Keratinocyte (primary cell): ENCODE data around the gene SLU7. TPM values are rescaled to one million over a fixed set of nuclear protein-coding genes. Genes with fewer than 3 reads are reported as not detected.

Source experiments
- DNase-seq: peaks from one replicate; pipeline ENCODE4 v3.0.0-alpha.2; 2011; ENCODE audit warnings: low read depth, missing footprints, low spot score
- FAIRE-seq: peaks from 2 replicates; lab custom pipeline; 2011; peaks lifted over from hg19 to GRCh38; lab: Jason Lieb, UNC
- H2AFZ ChIP-seq: 2 replicates; pipeline ENCODE4 v1.6.0; 2012; ENCODE audit warnings: low read length, control low read depth, inconsistent platforms; ENCODE audit not compliant: control insufficient read depth
- H3K27ac ChIP-seq: 2 replicates; pipeline ENCODE4 v1.5.1; 2011; ENCODE audit warnings: low read length; ENCODE audit not compliant: control insufficient read depth, insufficient read depth
- H3K27me3 ChIP-seq: 3 replicates; pipeline ENCODE4 v1.6.0; 2011; ENCODE audit warnings: low read length; ENCODE audit not compliant: control insufficient read depth, insufficient read depth; ENCODE audit errors: extremely low read depth
- H3K36me3 ChIP-seq, 2 experiments: 2 replicates in 1 of 2; 3 replicates in 1 of 2; pipeline ENCODE4 v1.5.1; 2011; ENCODE audit warnings: low read length in 2 of 2, mild to moderate bottlenecking in 1 of 2; ENCODE audit not compliant: control insufficient read depth in 2 of 2, insufficient read depth in 2 of 2; ENCODE audit errors: extremely low read depth in 1 of 2
- H3K4me1 ChIP-seq: 3 replicates; pipeline ENCODE4 v1.5.1; 2011; ENCODE audit warnings: low read length; ENCODE audit not compliant: control insufficient read depth, insufficient read depth; ENCODE audit errors: extremely low read depth
- H3K4me2 ChIP-seq: 3 replicates; pipeline ENCODE4 v1.6.0; 2011; ENCODE audit warnings: low read depth, low read length; ENCODE audit not compliant: control insufficient read depth, insufficient read depth; ENCODE audit errors: extremely low read depth
- H3K4me3 ChIP-seq, 3 experiments: fragments of 200-600 bp in 1 of 3; sonication (generic) in 1 of 3; 2 replicates in 2 of 3; 3 replicates in 1 of 3; pipeline ENCODE4 v1.5.1; 2011 to 2016; ENCODE audit warnings: low read length in 3 of 3, mild to moderate bottlenecking in 3 of 3, control low read depth in 2 of 3, inconsistent platforms in 1 of 3, low read depth in 1 of 3, mixed read lengths in 1 of 3, mixed run types in 1 of 3, moderate library complexity in 1 of 3; ENCODE audit not compliant: control insufficient read depth in 2 of 3, insufficient read depth in 2 of 3; ENCODE audit errors: extremely low read depth in 1 of 3
- H3K79me2 ChIP-seq: 2 replicates; pipeline ENCODE4 v1.6.0; 2012; ENCODE audit warnings: low read length; ENCODE audit not compliant: control insufficient read depth, insufficient read depth
- H3K9ac ChIP-seq: 3 replicates; pipeline ENCODE4 v1.6.0; 2011; ENCODE audit warnings: low read length; ENCODE audit not compliant: control insufficient read depth, insufficient read depth; ENCODE audit errors: extremely low read depth
- H3K9me1 ChIP-seq: 3 replicates; pipeline ENCODE4 v1.6.0; 2011; ENCODE audit warnings: low read length; ENCODE audit not compliant: control insufficient read depth, insufficient read depth; ENCODE audit errors: extremely low read depth
- H3K9me3 ChIP-seq: 2 replicates; pipeline ENCODE4 v1.5.1; 2012; ENCODE audit warnings: low read depth, low read length; ENCODE audit not compliant: control insufficient read depth
- H4K20me1 ChIP-seq: 3 replicates; pipeline ENCODE4 v1.6.0; 2011; ENCODE audit warnings: low read length; ENCODE audit not compliant: control insufficient read depth, insufficient read depth; ENCODE audit errors: extremely low read depth
- CTCF ChIP-seq, 3 experiments: IDR thresholded peaks in 1 of 3; conservative IDR thresholded peaks in 1 of 3; optimal IDR thresholded peaks in 1 of 3; 2 replicates in 2 of 3; 3 replicates in 1 of 3; pipeline versions ENCODE3 to v1.5.1; 2011; ENCODE audit warnings: low read length in 3 of 3, mild to moderate bottlenecking in 3 of 3, moderate library complexity in 2 of 3, control low read depth in 1 of 3, inconsistent platforms in 1 of 3; ENCODE audit not compliant: insufficient read depth in 2 of 3; ENCODE audit errors: extremely low read depth in 1 of 3
- EZH2 ChIP-seq: IDR thresholded peaks from one replicate; pipeline ENCODE4 v1.6.1; 2012; ENCODE audit warnings: inconsistent platforms, mild to moderate bottlenecking, low read length, moderate library complexity
- dilution Hi-C: fragments of 300-500 bp; cut with MboI; formaldehyde crosslinking; loops from one replicate; pipeline ENCODE4 v1.7.0; 2020; ENCODE audit warnings: low sequenced_read_pairs; ENCODE audit not compliant: extremely low pct_ligation_motif_present
- polyA plus RNA-seq, 5 experiments: library from polyadenylated mRNA; depleted of rRNA in 3 of 5; stranded (reverse) in 3 of 5; stranded (forward) in 1 of 5; unstranded in 1 of 5; fragments of >200 nt; gene quantifications; 1 replicate in 1 of 5; 2 replicates in 3 of 5; 3 replicates in 1 of 5; pipeline versions ENCODE4 v1.2.1 to v1.2.3, GENCODE V29; 2011 to 2012; ENCODE audit warnings: missing spikeins in 2 of 5, low read depth in 1 of 5, low replicate concordance in 1 of 5

Gene SLU7
- polyA plus RNA-seq, 1 donor (not counting 4 experiments of a cell fraction or from before 2014, with no cell fraction given) = 29.7 TPM

DNA sequence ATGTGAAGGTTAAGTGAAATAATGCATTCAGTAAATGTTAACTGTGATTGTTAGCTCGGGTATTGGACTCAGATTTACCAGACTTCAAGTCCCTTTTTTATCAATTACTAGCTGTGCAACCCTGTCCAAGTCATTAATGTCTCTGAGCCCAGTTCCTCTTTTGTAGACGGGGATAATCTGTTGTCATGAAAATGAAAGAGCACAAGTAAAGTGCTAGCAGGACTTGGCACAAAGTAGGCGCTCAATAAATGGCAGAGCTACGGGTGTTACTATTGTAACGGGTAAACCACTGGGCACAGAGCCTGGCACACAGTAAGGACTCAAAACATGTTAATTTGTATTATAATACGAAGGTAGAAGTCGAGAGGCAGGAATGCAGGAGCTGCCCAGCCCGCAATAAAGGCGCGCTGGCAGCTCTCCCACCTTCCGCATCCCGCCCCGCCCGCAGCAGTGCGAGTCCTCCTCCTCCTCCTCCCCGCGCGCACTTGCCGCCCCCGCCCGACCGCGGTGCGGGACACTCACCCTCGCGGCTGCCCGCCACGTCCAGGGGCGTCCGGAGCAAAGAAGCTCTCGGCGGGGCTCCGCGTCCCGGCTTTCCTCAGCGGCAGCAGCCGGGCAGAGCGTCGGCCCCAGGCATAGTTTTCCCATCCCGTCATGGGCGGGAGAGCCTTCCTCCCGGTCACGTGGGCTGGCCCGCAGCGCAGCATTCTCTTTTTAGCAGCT lies 48.7 kb downstream of the SLU7 start, which contains the start of gene C1QTNF2:
C1QTNF2 (minus strand) TSS at position 637 of the 723 bp plus-strand sequence. CDS start 15,615 bp downstream, outside the sequence.
- Histone ChIP-seq H3K4me3 (peak within 1 kb of the TSS; percentile 41 to 70 (median 61)), H3K4me1 (peaks cover 8% of the 10 kb centered on the region), H3K27me3 (peaks cover 14% of the 10 kb centered on the region), H3K27ac (no peak within 1 kb of the TSS), H3K36me3 (no peaks in the 10 kb centered on the region), H4K20me1 (no peaks in the 10 kb centered on the region), H3K9ac (peak within 1 kb of the TSS; percentile 12), H3K9me3 (no peaks in the 10 kb centered on the region), H3K4me2 (peak within 1 kb of the TSS; percentile 91), H3K9me1 (no peaks in the 10 kb centered on the region), H2AFZ (peak within 1 kb of the TSS; percentile 69), H3K79me2 (no peaks in the 10 kb centered on the region)
- dilution Hi-C loops = no loop called here
- DNase-seq = no peak
- TF ChIP-seq EZH2 (no peak), CTCF (optimal IDR thresholded peaks at IDR 0.05 in 1 of 3, IDR thresholded peaks at IDR 0.05 in 1 of 3, conservative IDR thresholded peaks at IDR 0.05 in 1 of 3; ENCODE audit: extremely low read depth in 1 of 3, insufficient read depth in 2 of 3, low read length in 3 of 3) (no peak)
- FAIRE-seq = no peak

DNA sequence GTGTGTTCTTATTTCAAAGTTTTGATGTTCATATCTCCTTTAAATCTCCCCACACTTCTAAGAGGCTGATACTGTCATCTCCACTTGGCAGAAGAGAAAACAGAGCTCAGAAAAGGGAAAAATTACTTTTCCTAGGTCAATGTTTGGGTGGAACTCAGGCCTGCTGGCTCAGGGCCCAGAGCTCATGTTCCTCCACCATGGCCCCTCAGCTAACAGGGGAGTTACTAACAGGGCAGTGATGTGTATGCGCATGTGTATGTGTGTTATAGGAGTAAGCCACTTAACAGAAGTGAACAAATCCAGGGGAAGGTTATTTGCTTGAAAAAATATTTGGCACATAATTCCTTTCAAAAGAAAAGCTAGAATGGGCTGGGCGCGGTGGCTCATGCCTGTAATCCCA lies 51.0 kb downstream of the SLU7 start:
- no peak for FAIRE-seq
- Histone ChIP-seq H3K36me3 (no peaks in the 10 kb centered on the region), H3K27me3 (peaks cover 5% of the 10 kb centered on the region), H3K79me2 (no peaks in the 10 kb centered on the region), H3K9ac (no peak overlapping the region), H3K4me3 (no peak overlapping the region), H2AFZ (no peak overlapping the region), H3K4me2 (no peak overlapping the region), H3K9me1 (no peaks in the 10 kb centered on the region), H3K27ac (no peak overlapping the region), H4K20me1 (no peaks in the 10 kb centered on the region), H3K4me1 (peaks cover 8% of the 10 kb centered on the region), H3K9me3 (no peaks in the 10 kb centered on the region)
- no peak for DNase-seq
- dilution Hi-C loops = no loop called here
- TF ChIP-seq EZH2 (no peak), CTCF (optimal IDR thresholded peaks at IDR 0.05 in 1 of 3, IDR thresholded peaks at IDR 0.05 in 1 of 3, conservative IDR thresholded peaks at IDR 0.05 in 1 of 3; ENCODE audit: extremely low read depth in 1 of 3, insufficient read depth in 2 of 3, low read length in 3 of 3) (no peak)
